ENCODE results near the gene MUC5AC.
"Not testable (repeated sequence)": the region's sequence is repeated elsewhere in the genome, so short reads cannot be mapped to it uniquely, and the experiment has no call there.

MUC5AC gene

DNA sequence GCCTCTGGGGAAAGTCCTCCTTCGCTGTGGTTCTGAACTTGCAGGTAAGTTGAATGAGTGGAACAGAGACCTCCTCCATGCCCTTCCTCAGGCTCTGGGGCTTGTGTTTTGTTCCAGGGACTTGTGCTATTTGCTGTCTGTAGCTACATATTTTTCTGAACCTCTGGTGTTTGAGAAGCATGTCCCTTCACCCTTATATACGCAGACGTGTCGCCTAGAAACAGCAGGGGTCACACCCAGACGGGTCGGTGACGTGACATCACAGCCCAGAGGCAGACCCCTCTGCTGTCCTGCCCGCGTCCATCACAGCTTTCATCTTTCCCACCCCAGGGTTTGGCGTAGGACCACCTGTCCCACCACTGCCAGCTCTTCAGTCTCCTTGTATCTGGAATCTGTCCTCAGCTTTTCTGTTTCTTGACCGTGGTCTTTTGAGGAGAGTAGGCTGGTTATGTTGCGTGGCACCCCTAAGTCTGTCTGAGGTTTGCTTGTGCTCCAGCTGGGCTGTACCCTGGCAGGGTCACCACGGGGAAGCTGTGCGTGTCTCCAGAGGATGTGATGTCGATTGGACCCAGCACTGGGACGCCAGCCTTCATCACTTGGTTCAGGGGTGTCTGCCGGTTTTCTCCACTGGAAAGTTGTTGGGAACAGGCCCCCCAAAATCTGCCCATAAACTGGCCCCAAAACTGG is 51.8 kb downstream of the MUC5AC start:
- no peak for DNase-seq

DNA sequence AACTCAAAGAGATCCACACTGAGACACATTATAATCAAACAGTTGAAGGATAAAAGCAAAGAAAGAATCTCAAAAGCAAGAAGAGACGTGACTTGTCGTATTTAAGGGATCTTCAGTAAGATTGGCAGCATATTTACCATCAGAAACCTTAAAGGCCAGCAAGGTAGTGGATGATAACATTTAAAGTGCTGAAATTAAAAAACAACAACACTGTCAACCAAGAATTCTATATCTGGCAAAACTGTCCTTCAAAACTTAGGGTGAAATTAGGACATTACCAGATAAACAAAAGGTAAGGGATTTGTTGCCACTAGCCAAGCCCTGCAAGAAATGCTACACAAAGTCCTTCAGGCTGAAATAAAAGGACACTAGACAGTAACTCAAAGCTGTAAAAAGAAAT is 54.1 kb downstream of the MUC5AC start:
- DNase-seq: no peak

DNA sequence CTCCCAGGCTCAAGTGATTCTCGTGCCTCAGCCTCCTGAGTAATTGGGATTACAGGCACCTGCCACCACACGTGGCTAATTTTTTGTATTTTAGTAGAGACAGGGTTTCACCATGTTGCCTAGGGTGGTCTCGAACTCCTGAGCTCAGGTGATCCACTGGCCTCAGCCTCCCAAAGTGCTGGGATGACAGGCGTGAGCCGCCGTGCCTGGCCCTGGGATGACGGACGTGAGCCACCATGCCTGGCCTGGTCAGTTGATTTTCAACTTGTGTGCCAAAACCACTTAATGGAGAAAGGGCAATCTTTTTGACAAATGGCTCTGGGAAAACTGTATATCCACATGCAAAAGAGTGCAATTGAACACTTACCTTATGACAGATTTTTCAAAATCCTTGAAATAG is 58.1 kb downstream of the MUC5AC start:
- not testable (repeated sequence) for DNase-seq

DNA sequence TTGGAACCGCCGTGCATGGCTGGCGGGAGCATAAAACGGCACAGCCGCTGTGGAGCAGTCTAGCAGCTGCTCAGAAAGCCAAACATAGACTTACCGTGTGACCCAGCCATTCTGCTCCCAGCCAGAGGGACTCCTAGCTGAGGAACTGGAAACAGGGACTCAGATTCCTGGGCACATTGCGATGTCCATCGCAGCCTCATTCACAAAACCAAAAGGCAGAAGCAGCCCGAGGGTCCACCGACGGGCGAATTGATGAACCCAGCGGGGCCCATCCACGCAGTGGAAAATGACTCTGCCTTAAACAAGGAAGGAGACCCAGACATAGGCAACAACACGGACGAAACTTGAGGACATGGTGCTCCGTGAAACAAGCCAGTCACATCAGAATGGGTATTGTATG is 59.4 kb downstream of the MUC5AC start:
- no peak for DNase-seq

DNA sequence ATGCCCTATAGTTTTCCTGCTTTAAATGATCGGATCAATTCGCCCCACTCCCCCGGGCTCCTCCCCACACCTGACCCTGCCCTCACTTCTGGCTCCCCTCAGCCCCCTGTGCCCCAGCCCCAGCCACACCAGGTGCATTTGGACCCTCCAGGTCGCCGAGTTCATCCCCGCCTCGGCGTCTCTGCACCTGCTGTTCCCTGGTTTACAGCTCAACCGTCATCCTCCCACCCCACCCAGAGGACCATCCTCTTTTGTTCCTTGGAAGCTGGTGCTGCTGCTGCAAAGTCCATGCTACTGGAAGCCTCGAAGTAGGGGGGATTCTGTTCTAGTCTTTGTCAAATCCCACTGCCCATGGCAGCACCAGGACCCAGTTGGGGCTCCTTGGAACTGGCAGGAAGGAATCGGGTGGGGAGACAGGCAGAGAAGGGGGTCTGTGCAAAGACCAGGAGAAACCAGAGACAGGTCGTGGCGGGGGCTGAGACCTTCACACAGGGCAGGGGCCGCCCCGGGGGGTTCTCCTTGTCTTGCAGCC is 60.6 kb downstream of the MUC5AC start:
- DNase-seq: no peak

DNA sequence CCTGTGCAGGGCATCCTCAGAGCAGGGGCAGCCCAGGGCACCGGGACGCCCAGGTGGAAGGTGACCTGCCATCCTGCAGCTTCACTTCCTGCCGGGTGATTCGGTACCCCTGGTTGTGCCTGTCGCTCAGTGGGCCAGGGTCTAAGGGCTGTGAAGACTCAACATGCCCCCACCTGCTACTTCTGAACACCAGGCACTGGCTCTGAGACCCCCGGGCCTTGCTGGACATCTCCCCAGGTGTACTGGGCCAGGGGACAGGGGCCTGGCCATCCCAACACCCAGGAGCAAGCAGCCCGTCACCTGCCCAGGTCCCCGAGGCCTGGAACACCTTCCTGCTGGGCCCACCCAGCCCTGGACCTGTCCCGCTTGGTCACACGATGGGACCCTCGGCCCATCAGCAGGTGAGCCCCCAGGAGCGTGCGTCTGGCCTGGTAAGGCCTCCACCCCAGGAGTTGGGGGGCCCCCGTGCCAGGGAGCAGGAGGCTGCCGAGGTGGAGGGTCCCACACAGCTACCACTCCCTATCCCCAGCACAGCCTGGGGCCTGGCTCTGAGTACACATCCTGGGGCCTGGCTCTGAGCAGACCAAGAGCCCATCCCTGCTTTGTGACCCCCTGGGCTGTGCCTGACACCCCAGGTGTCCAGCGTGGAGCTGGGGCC is 61.2 kb downstream of the MUC5AC start:
- DNase-seq: no peak

DNA sequence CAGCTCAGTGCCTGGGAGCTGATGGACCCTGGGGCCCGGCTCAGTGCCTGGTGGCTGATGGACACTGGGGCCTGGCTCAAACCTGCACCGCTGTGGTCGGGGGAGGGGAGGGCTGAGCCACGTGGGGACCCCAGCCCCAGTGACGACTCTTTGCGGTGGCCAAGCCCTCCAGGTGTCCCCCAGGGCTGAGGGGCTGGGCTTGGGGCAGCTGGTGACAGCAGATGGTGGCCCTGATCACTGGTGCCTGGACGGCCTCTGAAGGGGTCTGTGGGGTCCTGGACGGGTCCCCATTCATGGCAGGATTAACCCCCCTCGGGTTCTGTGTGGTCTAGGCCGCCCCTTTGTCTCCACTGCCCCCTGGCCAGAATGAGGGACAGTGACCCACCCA is 61.7 kb downstream of the MUC5AC start:
- no peak for DNase-seq

DNA sequence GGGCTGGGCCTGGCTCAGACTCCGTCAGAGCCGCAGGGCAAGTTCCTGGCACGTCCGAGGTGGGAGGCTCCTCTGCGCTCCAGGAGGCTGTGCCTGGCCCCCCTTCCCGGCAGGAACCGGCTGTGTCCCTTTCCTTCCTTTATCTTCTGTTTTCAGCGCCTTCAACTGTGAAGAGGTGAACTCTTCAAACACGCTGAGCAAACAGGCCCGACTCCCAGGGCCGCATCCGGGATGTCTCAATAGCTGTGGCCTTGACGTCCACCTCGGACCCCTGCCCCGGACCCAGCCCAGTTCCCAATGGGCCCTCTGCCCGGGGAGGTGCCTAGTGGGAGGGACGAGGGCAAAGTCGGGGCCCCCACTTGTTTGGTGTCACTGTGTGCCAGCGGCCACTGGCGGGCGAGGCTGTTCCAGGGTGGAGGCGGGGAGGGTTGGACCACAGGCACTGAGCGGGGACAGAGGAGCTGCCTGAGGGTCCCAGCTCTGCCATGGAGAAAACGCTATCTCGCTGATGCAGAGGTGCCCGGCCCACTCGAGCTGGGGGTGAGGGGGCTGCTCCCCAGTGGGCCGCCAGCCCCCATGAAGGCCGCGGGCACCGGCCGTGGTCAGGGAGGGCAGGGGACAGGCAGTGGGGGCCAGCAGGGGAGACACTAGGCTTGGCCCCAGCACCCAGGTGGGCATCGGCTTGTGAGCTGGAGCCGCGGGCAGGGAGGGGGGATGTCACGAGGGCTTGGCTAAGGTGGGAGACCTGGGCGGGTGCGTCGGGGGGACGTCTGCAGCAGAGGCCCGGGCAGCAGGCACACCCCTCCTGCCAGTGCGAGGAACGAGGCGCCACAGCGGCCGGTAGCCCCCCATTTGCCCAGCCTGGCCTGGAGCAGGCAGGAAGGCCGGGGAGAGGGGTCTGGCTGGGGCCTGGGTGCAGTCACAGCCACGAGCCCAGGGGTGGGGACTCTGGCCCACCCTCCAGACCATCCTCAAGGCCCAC is 62.4 kb downstream of the MUC5AC start:
- no peak for DNase-seq

DNA sequence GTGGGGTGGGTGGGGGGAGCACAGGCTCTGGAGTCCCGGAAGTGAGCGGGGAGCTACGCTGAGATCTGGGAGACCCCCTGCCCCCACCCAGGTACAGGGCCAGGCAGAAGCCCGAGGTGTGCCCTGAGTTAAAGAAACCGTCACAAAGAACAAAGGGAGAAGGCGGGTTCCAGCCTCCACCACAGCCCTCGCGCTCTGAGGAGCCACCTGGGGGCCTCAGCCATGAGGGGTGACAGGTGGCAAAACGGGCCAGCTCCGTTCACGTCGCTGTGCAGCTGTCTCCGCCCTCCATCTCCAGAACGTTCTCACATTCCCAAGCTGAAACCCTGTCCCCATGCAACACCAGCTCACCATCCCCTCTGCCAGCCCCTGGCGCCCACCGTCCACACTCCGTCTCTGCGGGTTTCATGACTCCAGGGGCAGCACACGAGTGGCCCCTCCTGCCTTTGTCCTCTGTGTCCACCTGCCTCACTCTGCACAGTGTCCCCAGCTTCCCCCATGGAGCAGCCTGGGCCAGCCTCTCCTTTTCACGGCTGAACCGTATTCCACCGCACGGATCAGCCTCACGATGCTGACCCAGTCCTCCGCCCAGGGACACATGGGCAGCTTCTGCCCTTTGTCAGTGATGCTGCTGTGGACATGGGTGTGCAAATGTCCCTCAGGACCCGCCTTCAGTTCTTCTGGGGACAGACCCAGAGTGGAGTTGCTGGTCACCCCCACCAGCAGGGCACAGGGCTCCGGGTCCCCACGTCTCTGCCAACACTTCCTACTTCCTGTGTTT is 63.4 kb downstream of the MUC5AC start:
- no peak for DNase-seq

DNA sequence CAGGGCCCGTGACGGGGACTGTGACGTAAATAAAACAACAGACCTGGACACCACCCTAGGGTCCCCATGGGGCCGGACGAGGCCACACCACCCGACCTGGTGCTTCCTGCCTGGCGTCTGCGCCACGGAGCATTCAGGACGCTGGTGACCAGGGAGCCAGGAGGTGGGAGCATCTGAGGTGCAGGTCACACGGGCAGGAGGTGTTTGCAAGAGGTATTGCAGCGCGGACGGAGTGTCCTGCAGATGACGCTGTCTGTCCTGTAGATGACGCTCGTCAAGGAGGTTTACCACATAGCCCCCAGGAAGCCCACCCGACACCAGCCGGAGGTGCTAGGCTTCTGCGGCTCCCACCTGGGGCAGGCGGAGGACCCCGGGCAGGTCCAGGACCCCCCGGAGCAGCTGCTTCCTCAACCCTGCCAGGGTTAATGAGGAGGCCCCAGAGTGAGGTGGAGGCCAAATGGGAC is 64.1 kb downstream of the MUC5AC start:
- DNase-seq: no peak

DNA sequence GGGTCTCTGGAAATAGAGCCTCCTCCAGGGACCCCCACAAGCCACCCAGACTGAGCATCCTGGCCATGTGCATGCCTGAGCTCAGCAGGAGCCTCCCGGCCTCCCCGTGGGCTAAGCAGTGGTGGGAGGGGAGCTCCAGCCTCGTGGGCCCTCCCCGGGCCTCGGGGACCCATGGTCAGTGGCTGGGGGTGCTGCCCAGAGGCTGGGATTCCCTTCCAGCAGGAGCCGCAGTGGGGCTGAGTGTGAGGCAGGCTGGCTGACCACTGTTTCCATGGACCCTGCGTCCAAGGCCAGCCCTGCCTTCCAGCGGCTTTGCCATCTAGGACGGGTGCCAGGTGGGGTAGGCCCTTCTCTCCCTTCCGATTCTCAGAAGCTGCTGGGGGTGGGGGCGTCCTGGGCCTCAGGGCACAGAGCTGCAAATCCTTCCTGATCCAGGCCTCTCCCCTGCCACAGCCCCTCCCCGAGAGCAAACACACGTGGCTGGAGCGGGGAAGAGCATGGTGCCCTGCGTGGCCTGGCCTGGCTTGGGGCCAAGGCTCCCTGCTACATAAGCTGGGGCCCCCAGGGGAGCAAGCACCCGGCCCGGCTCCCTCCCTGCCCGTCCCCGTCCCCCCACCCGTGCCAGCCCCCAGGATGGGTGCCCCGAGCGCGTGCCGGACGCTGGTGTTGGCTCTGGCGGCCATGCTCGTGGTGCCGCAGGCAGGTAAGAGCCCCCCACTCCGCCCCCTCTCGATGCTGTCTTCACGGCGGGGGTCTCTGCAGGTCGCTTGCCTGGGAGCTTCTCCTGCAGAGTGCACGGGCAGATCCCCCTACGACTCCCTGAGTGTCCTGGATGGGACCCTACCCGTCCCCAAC is 65.0 kb downstream of the MUC5AC start, which contains the start of gene MUC5B:
Gene MUC5B, plus strand, starts transcription at position 576 of the 855 bp plus-strand sequence. Its CDS starts 58 bp downstream, at position 634.
- no peak for DNase-seq

DNA sequence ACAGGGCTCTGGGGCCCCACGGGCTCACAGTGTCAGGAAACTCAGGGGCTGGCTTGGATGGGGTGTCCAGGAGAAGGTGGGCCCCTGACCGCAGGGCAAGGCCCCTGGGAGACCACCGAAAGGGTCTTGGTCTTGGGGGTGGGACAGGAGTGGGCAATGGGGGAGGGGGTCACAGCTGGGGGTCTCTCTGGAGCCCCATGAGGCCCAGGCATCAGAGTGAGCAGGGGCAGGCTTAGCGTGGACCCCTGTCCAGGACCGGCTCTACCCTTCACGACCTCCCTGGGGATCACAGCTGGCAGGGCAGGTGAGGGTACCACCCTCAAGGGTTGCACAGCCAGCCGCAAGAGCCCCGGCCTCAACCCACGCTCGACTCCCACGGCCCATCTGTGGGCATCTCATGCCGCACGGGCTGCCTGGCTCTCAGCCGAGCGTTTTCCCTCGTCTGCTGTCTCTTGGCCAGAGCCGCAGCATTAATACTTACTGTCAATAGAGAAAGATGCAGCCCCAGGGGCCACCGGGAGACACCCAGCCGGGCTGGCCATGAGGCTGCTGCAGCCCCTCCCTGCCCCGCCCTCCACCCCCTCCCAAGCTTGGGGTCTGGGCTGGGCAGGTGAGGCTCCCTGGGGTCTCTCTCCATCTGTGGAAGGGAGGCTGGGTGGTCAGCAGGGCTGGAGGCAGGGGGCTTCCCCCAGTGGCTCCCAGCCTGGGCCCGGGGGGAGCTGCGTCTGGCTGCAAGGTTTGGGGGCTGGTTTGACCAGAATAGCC is 65.8 kb downstream of the MUC5AC start:
- no peak for DNase-seq

DNA sequence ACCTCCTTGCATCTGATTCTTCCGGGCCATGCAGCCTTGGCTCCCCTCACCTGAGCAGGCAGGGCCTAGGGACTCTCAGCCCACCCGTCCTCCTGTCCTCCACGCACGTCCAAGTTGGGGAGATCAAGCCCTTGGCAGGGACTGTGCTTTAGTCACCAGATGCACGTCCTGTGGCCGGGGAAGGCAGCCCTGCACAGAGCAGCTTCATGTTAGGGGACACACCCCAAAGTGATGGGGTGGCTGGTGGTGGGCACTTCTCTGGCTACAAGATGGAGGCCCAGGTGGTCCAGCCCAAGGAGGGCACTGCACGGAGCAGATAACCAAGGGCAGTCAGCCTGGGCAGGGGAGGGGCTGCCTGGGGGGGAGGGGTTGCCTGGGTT is 66.3 kb downstream of the MUC5AC start:
- DNase-seq: no peak

DNA sequence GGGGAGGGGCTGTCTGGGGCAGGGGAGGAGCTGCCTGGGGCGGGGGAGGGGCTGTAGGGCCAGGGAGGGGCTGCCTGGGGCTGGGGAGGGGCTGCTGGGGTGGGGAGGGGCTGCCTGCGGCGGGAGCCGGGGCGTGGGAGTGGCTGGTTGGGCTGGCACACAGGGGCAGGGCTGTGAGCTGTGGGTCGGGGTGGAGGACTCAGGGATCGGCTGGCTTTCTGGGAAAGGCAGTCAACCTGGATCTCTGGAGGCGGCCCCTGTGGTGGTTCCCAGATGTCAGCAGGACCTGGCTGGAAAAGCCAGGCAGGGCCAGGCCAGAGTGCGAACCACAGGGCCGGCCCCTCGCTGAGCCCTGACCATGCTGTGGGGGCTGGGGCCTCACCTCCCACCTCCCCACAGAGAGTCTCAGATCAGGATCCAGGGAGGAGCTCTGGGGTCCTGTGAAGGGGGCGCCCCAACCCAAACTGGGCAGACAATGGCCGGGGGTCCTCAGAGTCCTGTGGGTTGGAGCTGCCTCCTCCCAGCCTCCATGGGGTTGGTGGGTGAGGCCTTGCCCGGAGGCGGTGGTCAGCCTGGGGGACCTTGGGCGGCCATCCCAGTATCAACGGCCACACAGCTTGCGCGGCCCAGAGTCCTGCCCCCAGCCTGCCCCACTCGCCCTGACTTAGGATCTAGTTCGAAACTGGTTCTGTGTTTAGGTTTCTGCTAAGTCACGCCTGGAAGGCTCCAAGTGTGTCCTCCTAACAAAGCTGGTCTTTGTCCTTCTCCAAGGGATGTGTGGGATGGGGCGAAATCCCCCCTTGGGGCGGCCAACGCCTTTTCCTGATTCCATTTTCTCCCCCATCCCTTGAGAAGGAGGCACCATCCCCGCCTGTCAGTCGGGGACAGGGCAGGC is 67.0 kb downstream of the MUC5AC start:
- DNase-seq: no peak

DNA sequence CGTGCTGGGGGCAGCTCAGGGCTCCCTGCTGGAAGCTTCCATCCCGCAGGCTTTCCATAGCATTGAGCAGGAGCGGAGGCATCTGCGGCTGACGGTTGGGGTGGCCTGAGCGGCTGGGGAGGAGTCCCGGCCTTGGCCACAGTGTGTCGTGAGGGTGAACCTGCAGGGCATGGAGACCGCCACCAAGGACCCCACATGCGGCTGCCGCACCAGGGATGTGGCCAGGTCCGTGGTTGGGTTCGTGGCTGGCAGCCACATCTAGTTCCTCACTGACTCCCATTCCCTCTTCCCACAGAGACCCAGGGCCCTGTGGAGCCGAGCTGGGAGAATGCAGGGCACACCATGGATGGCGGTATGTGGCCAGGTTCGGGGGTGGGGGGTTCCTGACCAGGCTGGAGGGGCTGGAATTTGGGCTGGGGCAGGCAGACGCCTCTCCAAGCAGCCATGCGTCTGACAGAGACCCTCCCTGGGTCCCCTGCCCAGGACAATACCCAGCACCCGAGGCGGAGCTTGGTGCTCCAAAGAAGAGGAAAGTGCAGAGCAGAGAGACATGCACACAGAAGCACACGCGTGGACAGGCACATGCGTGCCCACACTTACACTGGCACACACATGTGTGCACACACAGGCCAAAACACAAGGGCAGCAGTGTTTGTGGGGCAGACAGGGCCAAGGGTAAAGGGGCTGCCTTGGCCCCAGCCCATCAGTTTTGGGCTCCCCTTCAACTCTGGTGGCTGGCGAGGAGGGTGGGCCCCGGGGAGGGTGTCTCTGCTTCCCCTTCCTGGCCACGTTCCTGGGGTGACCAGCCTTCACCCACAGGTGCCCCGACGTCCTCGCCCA is 67.9 kb downstream of the MUC5AC start:
- DNase-seq: no peak

DNA sequence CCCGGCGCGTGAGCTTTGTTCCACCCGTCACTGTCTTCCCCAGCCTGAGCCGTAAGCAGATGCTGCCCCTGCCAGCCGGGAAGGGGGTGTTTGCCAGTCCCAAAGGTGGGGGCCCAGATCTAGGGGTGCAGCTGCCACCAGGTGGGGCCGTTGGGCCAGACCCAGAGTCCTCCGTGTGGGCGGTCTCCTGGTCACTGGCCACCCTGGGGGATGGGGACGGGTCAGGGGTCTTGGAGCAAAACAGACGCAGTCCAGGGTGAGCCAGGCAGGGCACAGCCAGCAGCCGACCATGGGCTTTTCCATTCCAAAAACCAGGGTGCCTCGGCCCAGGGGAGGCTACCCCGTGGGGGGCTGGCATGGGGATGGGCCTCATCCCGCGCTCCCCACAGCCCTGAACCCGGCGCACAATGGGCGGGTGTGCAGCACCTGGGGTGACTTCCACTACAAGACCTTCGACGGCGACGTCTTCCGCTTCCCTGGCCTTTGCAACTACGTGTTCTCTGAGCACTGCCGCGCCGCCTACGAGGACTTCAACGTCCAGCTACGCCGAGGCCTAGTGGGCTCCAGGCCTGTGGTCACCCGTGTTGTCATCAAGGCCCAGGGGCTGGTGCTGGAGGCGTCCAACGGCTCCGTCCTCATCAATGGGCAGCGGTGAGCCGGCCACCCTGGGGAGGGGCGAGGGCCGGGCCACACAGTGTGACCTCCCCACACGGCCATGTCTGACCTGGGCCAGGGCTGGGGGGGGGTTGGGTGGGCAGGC is 68.7 kb downstream of the MUC5AC start:
- no peak for DNase-seq

DNA sequence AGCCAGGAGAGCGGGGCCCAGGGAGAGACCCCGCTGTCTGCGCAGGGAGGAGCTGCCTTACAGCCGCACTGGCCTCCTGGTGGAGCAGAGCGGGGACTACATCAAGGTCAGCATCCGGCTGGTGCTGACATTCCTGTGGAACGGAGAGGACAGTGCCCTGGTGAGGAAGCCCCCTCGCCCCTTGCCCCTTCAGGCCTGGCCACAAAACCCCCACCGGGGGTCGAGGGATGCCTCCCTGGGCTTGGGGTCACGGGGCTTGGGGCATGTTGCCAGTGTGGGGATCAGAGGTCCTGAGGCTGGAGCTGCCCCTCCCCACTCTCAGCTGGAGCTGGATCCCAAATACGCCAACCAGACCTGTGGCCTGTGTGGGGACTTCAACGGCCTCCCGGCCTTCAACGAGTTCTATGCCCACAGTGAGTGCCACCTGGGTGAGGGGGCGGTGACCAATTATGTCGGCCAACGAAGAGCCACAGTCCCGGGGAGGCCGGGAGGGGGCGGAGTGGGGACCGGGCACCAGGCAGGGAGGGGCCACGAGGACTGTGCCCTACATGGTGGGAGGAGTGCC is 69.3 kb downstream of the MUC5AC start:
- DNase-seq: no peak
